PC-9 (cell line): ENCODE measurements around the gene PRDM15. TPM values are rescaled to one million over a fixed set of nuclear protein-coding genes. Genes with fewer than 3 reads are reported as not detected.
"Not testable (repeated sequence)": the region's sequence is repeated elsewhere in the genome, so short reads cannot be mapped to it uniquely, and the experiment has no call there.

Experiments
- BruUV-seq: library from RNA; stranded (reverse); fragments of 400-500 nt; replicated peaks from 2 replicates; lab custom pipeline; 2021; lab: Mats Ljungman, UMichigan
- CTCF ChIA-PET: fragments of 300-600 bp; sonication (Branson Sonifier 250); formaldehyde crosslinking; loops from one replicate; lab custom pipeline; 2022; ENCODE audit warnings: antibody characterized with exemption; lab: Charles Lee
- POLR2A ChIA-PET: fragments of 300-600 bp; sonication (Branson Sonifier 250); formaldehyde crosslinking; loops from one replicate; lab custom pipeline; 2022; ENCODE audit warnings: antibody characterized with exemption; ENCODE audit not compliant: unreplicated experiment; lab: Charles Lee
- DNase-seq, 2 experiments: peaks; one replicate each; pipeline versions ENCODE4 v3.0.0 to v3.0.0-alpha.2; 2015 to 2022; ENCODE audit warnings: mixed read lengths in 1 of 2
- H2AFZ ChIP-seq: fragments of 200-600 bp; sonication (generic); 2 replicates; pipeline ENCODE4 v1.8.1; 2017; ENCODE audit warnings: antibody characterized with exemption
- H3F3A ChIP-seq: fragments of 200-600 bp; sonication (generic); 2 replicates; pipeline ENCODE4 v1.8.1; 2017; ENCODE audit warnings: antibody characterized with exemption, mild to moderate bottlenecking, low read depth; ENCODE audit not compliant: insufficient read depth
- H3K27ac ChIP-seq: fragments of 200-600 bp; sonication (generic); 2 replicates; pipeline ENCODE4 v1.6.1; 2016; ENCODE audit warnings: mixed run types
- H3K27me3 ChIP-seq: fragments of 200-600 bp; sonication (generic); 2 replicates; pipeline ENCODE4 v1.6.1; 2016; ENCODE audit warnings: low read depth, mixed run types; ENCODE audit not compliant: insufficient read depth
- H3K36me3 ChIP-seq: fragments of 200-600 bp; sonication (generic); 2 replicates; pipeline ENCODE4 v1.6.1; 2016; ENCODE audit warnings: low read depth, mixed run types
- H3K4me1 ChIP-seq: fragments of 200-600 bp; sonication (generic); replicated peaks from 2 replicates; pipeline ENCODE4 v1.6.1; 2016; ENCODE audit warnings: mixed run types; ENCODE audit not compliant: insufficient read depth
- H3K4me2 ChIP-seq: fragments of 200-600 bp; sonication (generic); 2 replicates; pipeline ENCODE4 v1.6.1; 2017; ENCODE audit warnings: mixed run types
- H3K4me3 ChIP-seq: fragments of 200-600 bp; sonication (generic); 2 replicates; pipeline ENCODE4 v1.6.1; 2016; ENCODE audit warnings: mixed run types
- H3K79me2 ChIP-seq: fragments of 200-600 bp; sonication (generic); 2 replicates; pipeline ENCODE4 v1.6.1; 2017; ENCODE audit warnings: low read depth, mixed run types
- H3K9me2 ChIP-seq: fragments of 200-600 bp; sonication (generic); 2 replicates; pipeline ENCODE4 v1.8.1; 2017; ENCODE audit warnings: mild to moderate bottlenecking; ENCODE audit not compliant: insufficient read depth
- H3K9me3 ChIP-seq: fragments of 200-600 bp; sonication (generic); 2 replicates; pipeline ENCODE4 v1.8.1; 2016; ENCODE audit warnings: low read depth; ENCODE audit not compliant: insufficient read depth
- H4K20me1 ChIP-seq: fragments of 200-600 bp; sonication (generic); 2 replicates; pipeline ENCODE4 v1.8.1; 2017; ENCODE audit not compliant: insufficient read depth
- EZH2 ChIP-seq: fragments of 200-600 bp; sonication (generic); IDR thresholded peaks from 2 replicates; pipeline ENCODE4 v1.8.0; 2017; ENCODE audit warnings: antibody characterized with exemption, low read depth
- intact Hi-C: fragments of 100-400 bp; cut with micrococcal nuclease; formaldehyde crosslinking; loops from one replicate; pipeline ENCODE4 v1.10.0; 2022; ENCODE audit not compliant: unreplicated experiment
- total RNA-seq: library from RNA; stranded (reverse); gene quantifications from 2 replicates; pipeline ENCODE4 v1.2.3, GENCODE V29; 2021
- TF ChIP-seq, protein P1 (sequence below): fragments of 200-600 bp; sonication (generic); conservative IDR thresholded peaks from 2 replicates; pipeline ENCODE4 v1.6.1; 2017; ENCODE audit warnings: mixed run types, antibody characterized with exemption, mild to moderate bottlenecking, moderate library complexity

The PRDM15 gene
- total RNA-seq, 1 experiment from 2014 or later = 8.8 TPM

DNA sequence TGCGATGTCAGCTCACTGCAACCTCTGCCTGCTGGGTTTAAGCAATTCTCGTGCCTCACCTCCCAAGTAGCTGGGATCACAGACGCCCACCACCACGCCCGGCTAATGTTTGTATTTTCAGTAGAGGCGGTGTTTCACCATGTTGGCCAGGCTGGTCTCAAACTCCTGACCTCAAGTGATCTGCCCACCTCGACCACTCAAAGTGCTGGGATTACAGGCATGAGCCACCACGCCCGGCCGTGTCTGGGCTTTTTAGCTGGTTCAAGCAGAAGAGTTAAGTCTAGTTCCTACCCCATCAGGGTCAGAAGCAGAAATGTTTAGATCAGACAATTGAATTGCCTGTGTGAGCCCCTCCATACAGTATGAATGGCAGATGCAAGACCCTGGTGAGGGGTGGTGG lies 84.5 kb downstream of the PRDM15 start:
- Histone ChIP-seq H2AFZ (no peak overlapping the region), H3K36me3 (no peaks in the 10 kb centered on the region), H3K4me3 (no peak overlapping the region), H3K27ac (no peak overlapping the region), H3K4me1 (no peaks in the 10 kb centered on the region), H3K79me2 (no peaks in the 10 kb centered on the region), H3F3A (no peaks in the 10 kb centered on the region), H3K9me2 (no peaks in the 10 kb centered on the region), H3K4me2 (no peak overlapping the region), H4K20me1 (no peaks in the 10 kb centered on the region), H3K27me3 (no peaks in the 10 kb centered on the region), H3K9me3 (no peaks in the 10 kb centered on the region)
- TF ChIP-seq, protein P1, sequence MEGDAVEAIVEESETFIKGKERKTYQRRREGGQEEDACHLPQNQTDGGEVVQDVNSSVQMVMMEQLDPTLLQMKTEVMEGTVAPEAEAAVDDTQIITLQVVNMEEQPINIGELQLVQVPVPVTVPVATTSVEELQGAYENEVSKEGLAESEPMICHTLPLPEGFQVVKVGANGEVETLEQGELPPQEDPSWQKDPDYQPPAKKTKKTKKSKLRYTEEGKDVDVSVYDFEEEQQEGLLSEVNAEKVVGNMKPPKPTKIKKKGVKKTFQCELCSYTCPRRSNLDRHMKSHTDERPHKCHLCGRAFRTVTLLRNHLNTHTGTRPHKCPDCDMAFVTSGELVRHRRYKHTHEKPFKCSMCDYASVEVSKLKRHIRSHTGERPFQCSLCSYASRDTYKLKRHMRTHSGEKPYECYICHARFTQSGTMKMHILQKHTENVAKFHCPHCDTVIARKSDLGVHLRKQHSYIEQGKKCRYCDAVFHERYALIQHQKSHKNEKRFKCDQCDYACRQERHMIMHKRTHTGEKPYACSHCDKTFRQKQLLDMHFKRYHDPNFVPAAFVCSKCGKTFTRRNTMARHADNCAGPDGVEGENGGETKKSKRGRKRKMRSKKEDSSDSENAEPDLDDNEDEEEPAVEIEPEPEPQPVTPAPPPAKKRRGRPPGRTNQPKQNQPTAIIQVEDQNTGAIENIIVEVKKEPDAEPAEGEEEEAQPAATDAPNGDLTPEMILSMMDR = no peak
- no peak for TF ChIP-seq EZH2
- ChIA-PET POLR2A (no interaction called here), CTCF (no interaction called here)
- no TSS peak for BruUV-seq
- no peak for DNase-seq
- intact Hi-C loops = no loop called here

- no peak overlapping the region for H3K4me2 ChIP-seq
- H3K79me2 ChIP-seq = no peaks in the 10 kb centered on the region
- no peak overlapping the region for H3K27ac ChIP-seq
- H3K4me3 ChIP-seq = no peak overlapping the region
- no peaks in the 10 kb centered on the region for H3K9me3 ChIP-seq
- no peaks in the 10 kb centered on the region for H3K36me3 ChIP-seq
- H2AFZ ChIP-seq = no peak overlapping the region
- no peaks in the 10 kb centered on the region for H3K4me1 ChIP-seq
- BruUV-seq = no TSS peak
- no peak for DNase-seq
- intact Hi-C loops = no loop called here
- H3K9me2 ChIP-seq = no peaks in the 10 kb centered on the region
- CTCF ChIA-PET = no interaction called here
- POLR2A ChIA-PET = no interaction called here
- H3F3A ChIP-seq = no peaks in the 10 kb centered on the region
- TF ChIP-seq, protein P1 = no peak
- no peak for TF ChIP-seq EZH2
- H4K20me1 ChIP-seq = no peaks in the 10 kb centered on the region
- H3K27me3 ChIP-seq = no peaks in the 10 kb centered on the region
Observed at GRCh38 chr21:41792711-41793110, 86.4 kb downstream of the PRDM15 start.

DNA sequence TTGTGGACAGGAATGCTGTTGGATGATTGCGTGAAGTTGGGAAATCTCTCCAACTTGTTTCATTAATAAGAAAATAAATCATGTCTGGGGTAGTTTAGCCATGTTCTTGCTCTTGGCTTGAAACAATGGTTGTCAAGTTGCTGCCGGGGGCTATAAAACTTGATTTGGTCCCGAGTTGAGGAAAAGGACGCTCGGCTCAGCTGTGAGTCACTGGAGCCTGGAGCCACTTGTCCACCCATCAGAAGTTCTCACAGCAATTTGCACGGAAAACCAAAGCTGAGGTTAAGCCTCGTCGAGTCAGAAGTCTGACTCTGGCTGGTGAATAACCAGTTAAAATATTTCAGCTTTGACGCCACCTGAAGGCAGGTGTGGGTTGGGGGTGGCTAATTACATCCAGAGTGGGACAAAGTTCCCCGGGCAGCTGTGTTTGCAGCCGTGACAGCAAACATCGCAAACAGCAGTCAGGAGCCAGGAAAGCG lies 92.6 kb downstream of the PRDM15 start:
- peak; percentile 83 to 99 for DNase-seq
- Histone ChIP-seq H3K4me2 (peak overlapping the region; percentile 72), H3K9me3 (no peaks in the 10 kb centered on the region), H3K27me3 (no peaks in the 10 kb centered on the region), H3K27ac (peak overlapping the region; percentile 99), H3K9me2 (no peaks in the 10 kb centered on the region), H3K4me1 (peaks cover 46% of the 10 kb centered on the region), H3K36me3 (no peaks in the 10 kb centered on the region), H4K20me1 (no peaks in the 10 kb centered on the region), H3K79me2 (peaks cover 8% of the 10 kb centered on the region; the same call in 1 of the 2 replicates), H3F3A (peaks cover 45% of the 10 kb centered on the region), H2AFZ (no peak overlapping the region), H3K4me3 (no peak overlapping the region)
- ChIA-PET POLR2A (interaction anchor here (0.6 to 0.8 kb wide), 6 partner anchors 28 to 154 kb away, joined by 3 to 11 read pairs (median 4); no protein-coding TSS in a partner anchor), CTCF (interaction anchor here (0.6 to 0.7 kb wide), 10 partner anchors 25 to 374 kb away, joined by 3 to 7 read pairs (median 4); no protein-coding TSS in a partner anchor)
- intact Hi-C loops = loop anchor here (1.0 to 2.0 kb wide), 4 partner anchors 60 to 174 kb away; no protein-coding TSS in a partner anchor
- no peak for TF ChIP-seq EZH2
- TF ChIP-seq, protein P1 = no peak
- BruUV-seq = no TSS peak

- POLR2A ChIA-PET, BruUV-seq: not testable (repeated sequence)
Observed at GRCh38 chr21:41785262-41785661, 93.9 kb downstream of the PRDM15 start.

More at GRCh38 chr21:41785262-41785661, 93.9 kb downstream of the PRDM15 start:
- H2AFZ ChIP-seq, H3K79me2 ChIP-seq, H3K27me3 ChIP-seq, H3K9me2 ChIP-seq, H3K36me3 ChIP-seq, DNase-seq, H3K4me3 ChIP-seq, H3K9me3 ChIP-seq, H4K20me1 ChIP-seq, intact Hi-C loops: not testable (repeated sequence)
- Histone ChIP-seq H3K4me1 (peaks cover 46% of the 10 kb centered on the region), H3K27ac (peak overlapping the region; percentile 99), H3K4me2 (peak overlapping the region; percentile 72), H3F3A (peaks cover 45% of the 10 kb centered on the region)
- CTCF ChIA-PET = interaction anchor here (0.6 kb wide), 1 partner anchor 596 kb away, joined by 3 read pairs; no protein-coding TSS in a partner anchor
